Measurements from ENCODE around the gene MRPL40. TPM values are rescaled to one million over a fixed set of nuclear protein-coding genes. Genes with fewer than 3 reads are reported as not detected.
A peak's percentile ranks its signal among the peaks of the same experiment; 100 is the strongest.

Gene MRPL40
- total RNA-seq, 2 donors from 2014 or later = 6.8 to 19.2 TPM

DNA sequence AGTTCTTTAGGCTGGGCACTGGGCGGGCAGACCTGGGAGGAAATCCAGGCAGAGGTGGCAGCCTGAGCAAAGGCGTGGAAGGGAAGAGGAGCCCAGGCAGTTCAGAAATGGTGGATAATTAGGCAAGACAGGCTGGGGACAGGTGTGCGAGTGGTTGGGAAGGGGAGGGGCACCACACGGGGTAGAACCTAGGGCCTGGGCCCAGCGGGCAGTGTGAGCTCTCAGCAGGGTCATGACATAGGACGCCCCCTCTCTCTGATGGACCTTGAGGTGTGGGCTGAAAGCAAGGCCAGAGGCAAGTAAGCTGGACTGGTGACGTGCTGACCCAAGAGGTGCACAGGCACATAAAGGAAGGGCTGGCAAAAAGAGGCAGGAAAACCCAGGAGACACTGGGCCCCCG, 39.9 kb downstream of the MRPL40 start:
- TF ChIP-seq, protein P1, sequence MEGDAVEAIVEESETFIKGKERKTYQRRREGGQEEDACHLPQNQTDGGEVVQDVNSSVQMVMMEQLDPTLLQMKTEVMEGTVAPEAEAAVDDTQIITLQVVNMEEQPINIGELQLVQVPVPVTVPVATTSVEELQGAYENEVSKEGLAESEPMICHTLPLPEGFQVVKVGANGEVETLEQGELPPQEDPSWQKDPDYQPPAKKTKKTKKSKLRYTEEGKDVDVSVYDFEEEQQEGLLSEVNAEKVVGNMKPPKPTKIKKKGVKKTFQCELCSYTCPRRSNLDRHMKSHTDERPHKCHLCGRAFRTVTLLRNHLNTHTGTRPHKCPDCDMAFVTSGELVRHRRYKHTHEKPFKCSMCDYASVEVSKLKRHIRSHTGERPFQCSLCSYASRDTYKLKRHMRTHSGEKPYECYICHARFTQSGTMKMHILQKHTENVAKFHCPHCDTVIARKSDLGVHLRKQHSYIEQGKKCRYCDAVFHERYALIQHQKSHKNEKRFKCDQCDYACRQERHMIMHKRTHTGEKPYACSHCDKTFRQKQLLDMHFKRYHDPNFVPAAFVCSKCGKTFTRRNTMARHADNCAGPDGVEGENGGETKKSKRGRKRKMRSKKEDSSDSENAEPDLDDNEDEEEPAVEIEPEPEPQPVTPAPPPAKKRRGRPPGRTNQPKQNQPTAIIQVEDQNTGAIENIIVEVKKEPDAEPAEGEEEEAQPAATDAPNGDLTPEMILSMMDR (IDR thresholded peaks at IDR 0.05) = no peak
- no peaks in the 10 kb centered on the region for H3K27me3 ChIP-seq (replicated peaks; ENCODE audit: insufficient read depth)
- H3K36me3 ChIP-seq = peaks cover 63% of the 10 kb centered on the region
- H3K4me1 ChIP-seq (ENCODE audit: control insufficient read depth in 1 of 2, low read depth in 2 of 2) = peaks cover 3% of the 10 kb centered on the region in 2 donors
- no peak overlapping the region for H3K27ac ChIP-seq
- H3K9me3 ChIP-seq = no peaks in the 10 kb centered on the region
- DNase-seq (ENCODE audit: low spot score) = no peak
- no peak for ATAC-seq (ENCODE audit: insufficient number of reproducible peaks, low FRiP score, low read depth)
- H3K4me3 ChIP-seq = no peak overlapping the region

DNA sequence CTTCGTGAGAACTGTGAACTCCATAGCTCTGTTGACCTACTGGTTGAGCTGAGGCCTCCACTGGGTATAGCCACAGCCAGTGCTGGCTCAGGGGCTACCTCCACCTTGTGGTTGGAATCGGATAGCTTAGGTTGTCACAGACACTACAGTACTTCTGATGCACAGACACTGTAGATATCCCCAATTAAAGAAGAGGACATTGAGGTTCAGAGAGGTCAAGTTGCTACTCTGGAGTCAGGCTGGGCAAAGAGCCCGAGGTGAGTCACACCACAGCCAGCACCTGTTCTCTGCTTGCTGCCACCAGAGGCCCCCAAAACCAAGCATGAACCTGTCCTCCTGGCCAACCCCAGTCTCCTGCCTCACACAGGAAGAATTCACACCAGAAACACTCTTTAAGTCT, 41.2 kb downstream of the MRPL40 start:
- TF ChIP-seq, protein P1 (IDR thresholded peaks at IDR 0.05) = no peak
- Histone ChIP-seq H3K9me3 (no peaks in the 10 kb centered on the region), H3K4me1 (ENCODE audit: control insufficient read depth in 1 of 2, low read depth in 2 of 2) (peaks cover 12% of the 10 kb centered on the region in 2 donors), H3K27ac (no peak overlapping the region), H3K27me3 (replicated peaks; ENCODE audit: insufficient read depth) (no peaks in the 10 kb centered on the region), H3K4me3 (no peak overlapping the region), H3K36me3 (peaks cover 51% of the 10 kb centered on the region)
- ATAC-seq (ENCODE audit: insufficient number of reproducible peaks, low FRiP score, low read depth) (no peak), DNase-seq (ENCODE audit: low spot score) (no peak)

DNA sequence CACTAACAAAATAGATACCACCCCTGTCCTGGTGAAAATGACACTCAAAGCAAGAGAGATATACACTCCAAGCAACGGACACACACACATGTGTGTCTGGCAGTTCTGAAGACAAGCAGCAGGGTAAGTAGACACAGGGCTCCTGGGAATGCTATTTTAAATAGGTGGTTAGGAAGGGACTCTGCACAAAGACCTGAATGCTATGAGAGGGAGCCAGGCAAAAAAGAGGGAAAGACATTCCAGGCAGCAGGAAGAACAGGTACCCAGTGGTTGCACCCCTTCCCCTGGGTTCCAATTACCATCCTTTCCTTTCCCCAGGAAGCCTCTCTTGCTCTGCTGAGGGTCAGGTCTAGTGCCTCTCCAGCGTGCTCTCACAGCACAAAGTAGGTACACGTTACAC, 43.7 kb downstream of the MRPL40 start:
- DNase-seq (ENCODE audit: low spot score) (no peak), ATAC-seq (ENCODE audit: insufficient number of reproducible peaks, low FRiP score, low read depth) (no peak)
- Histone ChIP-seq H3K27me3 (replicated peaks; ENCODE audit: insufficient read depth) (no peaks in the 10 kb centered on the region), H3K4me3 (no peak overlapping the region), H3K36me3 (peaks cover 27% of the 10 kb centered on the region), H3K4me1 (ENCODE audit: control insufficient read depth in 1 of 2, low read depth in 2 of 2) (peaks cover 16 to 17% of the 10 kb centered on the region in 2 donors), H3K27ac (no peak overlapping the region), H3K9me3 (no peaks in the 10 kb centered on the region)
- TF ChIP-seq, protein P1 (IDR thresholded peaks at IDR 0.05) = no peak

DNA sequence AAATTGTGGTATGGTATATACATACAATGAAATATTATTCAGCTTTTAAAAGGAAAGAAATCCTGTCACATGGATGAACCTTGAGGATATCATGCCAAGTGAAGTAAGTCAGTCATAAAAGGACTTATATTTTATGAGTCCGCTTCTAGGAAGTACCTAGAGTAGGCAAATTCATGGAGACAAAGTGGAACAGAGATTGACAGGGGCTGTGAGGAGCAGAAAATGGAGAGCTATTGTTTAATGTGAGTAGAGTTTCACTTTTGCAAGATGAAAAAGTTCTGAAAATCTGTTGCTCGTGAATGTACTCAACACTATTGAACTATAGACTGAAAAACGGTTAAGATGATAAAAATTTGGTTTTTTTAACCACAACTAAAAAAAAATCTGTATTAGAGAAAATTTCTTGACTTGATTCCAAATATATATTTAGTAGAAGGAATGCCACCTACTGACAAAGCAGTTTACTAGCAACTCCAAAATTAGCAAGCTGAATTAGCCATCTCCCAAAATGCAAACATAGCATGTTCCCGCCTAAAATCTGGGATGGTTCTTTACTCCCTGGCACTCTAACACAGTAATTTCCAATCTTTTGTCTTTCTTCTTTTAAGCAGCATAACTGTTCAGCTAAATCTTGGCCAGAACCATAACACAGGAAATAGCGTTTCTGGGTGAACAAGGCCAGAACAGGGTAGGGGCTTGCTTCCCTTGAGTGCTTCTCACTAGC, 45.1 kb downstream of the MRPL40 start:
- H3K36me3 ChIP-seq = peaks cover 19% of the 10 kb centered on the region
- ATAC-seq (ENCODE audit: insufficient number of reproducible peaks, low FRiP score, low read depth) = no peak
- H3K4me3 ChIP-seq = peak overlapping the region; percentile 90
- no peak for DNase-seq (ENCODE audit: low spot score)
- TF ChIP-seq, protein P1 (IDR thresholded peaks at IDR 0.05) = no peak
- peaks cover 16 to 17% of the 10 kb centered on the region in 2 donors for H3K4me1 ChIP-seq (ENCODE audit: control insufficient read depth in 1 of 2, low read depth in 2 of 2)
- no peaks in the 10 kb centered on the region for H3K27me3 ChIP-seq (replicated peaks; ENCODE audit: insufficient read depth)
- H3K9me3 ChIP-seq = no peaks in the 10 kb centered on the region
- H3K27ac ChIP-seq = peak overlapping the region in 1 of 2 donors; percentile 97

DNA sequence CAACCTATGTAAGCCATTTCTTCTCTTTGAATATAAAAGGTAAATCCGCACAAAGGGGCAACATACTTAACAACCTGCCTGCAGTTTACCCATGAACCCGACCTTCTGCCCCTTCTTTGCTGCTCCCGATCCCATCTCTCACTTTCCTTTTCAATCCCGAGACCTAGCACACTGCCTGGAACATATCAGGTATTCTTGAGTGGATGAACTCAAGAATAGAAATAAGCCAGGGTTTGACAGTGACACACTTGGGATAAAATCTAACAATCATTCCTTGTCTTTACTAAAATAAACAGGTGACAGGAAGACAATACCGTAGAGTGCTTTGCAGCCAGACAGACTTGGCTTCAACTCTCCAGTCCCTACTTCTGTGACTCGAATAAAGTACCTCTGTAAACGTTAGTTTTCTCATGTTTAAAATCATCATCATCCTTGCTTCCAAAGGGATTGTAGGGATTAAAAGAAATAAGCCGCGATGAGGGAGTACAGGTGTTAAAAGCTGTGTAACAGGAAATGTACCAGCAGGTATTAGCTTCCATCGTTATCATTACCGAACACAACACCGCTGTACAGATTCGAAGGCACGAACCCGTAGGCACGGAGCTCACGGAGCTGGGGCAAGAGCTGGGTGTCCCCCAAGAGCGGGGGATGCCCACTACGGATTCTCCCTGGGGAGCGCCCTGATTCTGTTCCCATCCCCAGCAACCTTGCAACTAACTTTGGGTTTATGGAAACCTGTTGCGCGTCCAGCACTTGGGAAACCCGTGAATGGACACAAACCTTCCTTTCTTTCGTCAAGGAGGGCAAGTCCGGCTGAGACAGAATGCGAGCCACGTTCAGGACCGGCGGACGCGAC, 45.9 kb downstream of the MRPL40 start:
- peaks cover 12% of the 10 kb centered on the region for H3K36me3 ChIP-seq
- H3K27ac ChIP-seq = peak overlapping the region; percentile 97 to 98
- H3K4me1 ChIP-seq (ENCODE audit: control insufficient read depth in 1 of 2, low read depth in 2 of 2) = peaks cover 16 to 17% of the 10 kb centered on the region in 2 donors
- ATAC-seq (ENCODE audit: insufficient number of reproducible peaks, low FRiP score, low read depth) (no peak), DNase-seq (ENCODE audit: low spot score) (no peak)
- H3K4me3 ChIP-seq = peak overlapping the region; percentile 90
- H3K9me3 ChIP-seq = no peaks in the 10 kb centered on the region
- no peaks in the 10 kb centered on the region for H3K27me3 ChIP-seq (replicated peaks; ENCODE audit: insufficient read depth)
- TF ChIP-seq, protein P1 (IDR thresholded peaks at IDR 0.05) = no peak
